DOHH2 (cell line): ENCODE data around the gene IGF2.

Experiments
- H3F3A ChIP-seq: fragments of 200-600 bp; sonication (generic), shearing (Covaris generic); 2 replicates; pipeline ENCODE4 v1.6.0; 2016; ENCODE audit warnings: antibody characterized with exemption, mild to moderate bottlenecking; ENCODE audit not compliant: control insufficient read depth, insufficient read depth
- H3K27ac ChIP-seq: fragments of 200-600 bp; sonication (generic); 2 replicates; pipeline ENCODE4 v1.5.1; 2014; ENCODE audit warnings: low read depth, mild to moderate bottlenecking, low read length, moderate library complexity
- H3K27me3 ChIP-seq: fragments of 200-600 bp; sonication (generic); 2 replicates; pipeline ENCODE4 v1.6.1; 2014; ENCODE audit warnings: mild to moderate bottlenecking, low read length, mixed read lengths; ENCODE audit not compliant: control insufficient read depth
- H3K36me3 ChIP-seq: fragments of 200-600 bp; sonication (generic); 2 replicates; pipeline ENCODE4 v1.6.1; 2014; ENCODE audit warnings: mild to moderate bottlenecking, low read length, moderate library complexity, mixed read lengths; ENCODE audit not compliant: control insufficient read depth
- H3K4me1 ChIP-seq: fragments of 200-600 bp; sonication (generic); 2 replicates; pipeline ENCODE4 v1.6.1; 2014; ENCODE audit warnings: mild to moderate bottlenecking, low read length, mixed read lengths; ENCODE audit not compliant: control insufficient read depth
- H3K4me2 ChIP-seq: fragments of 200-600 bp; sonication (generic); 2 replicates; pipeline ENCODE4 v1.6.0; 2014; ENCODE audit warnings: mild to moderate bottlenecking, low read length, moderate library complexity
- H3K4me3 ChIP-seq: fragments of 200-600 bp; sonication (generic); 2 replicates; pipeline ENCODE4 v1.5.1; 2014; ENCODE audit warnings: mild to moderate bottlenecking, low read length, mixed read lengths
- H3K79me2 ChIP-seq: fragments of 200-600 bp; sonication (generic); 2 replicates; pipeline ENCODE4 v1.6.1; 2014; ENCODE audit warnings: mild to moderate bottlenecking, low read length, mixed read lengths; ENCODE audit not compliant: control insufficient read depth
- H3K9me2 ChIP-seq: fragments of 200-600 bp; sonication (generic); replicated peaks from 2 replicates; pipeline ENCODE4 v1.6.1; 2014; ENCODE audit warnings: mild to moderate bottlenecking, low read length, mixed read lengths; ENCODE audit not compliant: control insufficient read depth
- H3K9me3 ChIP-seq: fragments of 200-600 bp; sonication (generic); 2 replicates; pipeline ENCODE4 v1.6.1; 2014; ENCODE audit warnings: antibody characterized with exemption, low read length, mixed read lengths; ENCODE audit not compliant: control insufficient read depth, insufficient read depth
- H4K20me1 ChIP-seq: fragments of 200-600 bp; sonication (generic); 2 replicates; pipeline ENCODE4 v1.6.0; 2014; ENCODE audit warnings: low read depth, mild to moderate bottlenecking, antibody characterized with exemption, low read length, moderate library complexity; ENCODE audit not compliant: control insufficient read depth, insufficient read depth
- CTCF ChIP-seq: fragments of 200-600 bp; sonication (generic); IDR thresholded peaks from one replicate; pipeline ENCODE4 v1.5.1; 2014; ENCODE audit warnings: antibody characterized with exemption, mild to moderate bottlenecking, low read depth, low read length; ENCODE audit not compliant: poor library complexity, severe bottlenecking
- EZH2phosphoT487 ChIP-seq: fragments of 200-600 bp; sonication (generic); IDR thresholded peaks from 2 replicates; pipeline ENCODE4 v1.6.1; 2017; ENCODE audit warnings: borderline replicate concordance, mild to moderate bottlenecking, antibody characterized with exemption, low read length, moderate library complexity, mixed read lengths

The IGF2 gene

GRCh38 chr11:2144544-2145248, 5.5 kb upstream of the IGF2 start:
- Histone ChIP-seq H3K9me3 (no peaks in the 10 kb centered on the region), H3K4me3 (no peak overlapping the region), H3K4me1 (no peaks in the 10 kb centered on the region), H3K36me3 (no peaks in the 10 kb centered on the region), H3F3A (no peaks in the 10 kb centered on the region), H3K9me2 (no peaks in the 10 kb centered on the region), H3K27ac (no peak overlapping the region), H3K27me3 (peaks cover 32% of the 10 kb centered on the region), H4K20me1 (no peaks in the 10 kb centered on the region), H3K4me2 (no peak overlapping the region), H3K79me2 (no peaks in the 10 kb centered on the region)
- no peak for TF ChIP-seq EZH2phosphoT487
- no peak for TF ChIP-seq CTCF

- Histone ChIP-seq H3K79me2 (no peaks in the 10 kb centered on the region), H3K36me3 (no peaks in the 10 kb centered on the region), H3K4me1 (no peaks in the 10 kb centered on the region), H4K20me1 (no peaks in the 10 kb centered on the region), H3K27me3 (peaks cover 32% of the 10 kb centered on the region), H3K9me3 (no peaks in the 10 kb centered on the region), H3F3A (no peaks in the 10 kb centered on the region), H3K4me3 (no peak overlapping the region), H3K4me2 (no peak overlapping the region), H3K27ac (no peak overlapping the region), H3K9me2 (no peaks in the 10 kb centered on the region)
- TF ChIP-seq CTCF: no peak
- TF ChIP-seq EZH2phosphoT487: 0 out of 2 replicates have a peak, but pooled peaks have one; percentile 45
Observed at GRCh38 chr11:2143799-2144543, 4.8 kb upstream of the IGF2 start.

- no peak overlapping the region for H3K27ac ChIP-seq
- H3K9me3 ChIP-seq: no peaks in the 10 kb centered on the region
- H3K4me1 ChIP-seq: no peaks in the 10 kb centered on the region
- no peak overlapping the region for H3K4me3 ChIP-seq
- no peaks in the 10 kb centered on the region for H4K20me1 ChIP-seq
- H3K36me3 ChIP-seq: no peaks in the 10 kb centered on the region
- H3K9me2 ChIP-seq: no peaks in the 10 kb centered on the region
- peaks cover 32% of the 10 kb centered on the region for H3K27me3 ChIP-seq
- no peaks in the 10 kb centered on the region for H3F3A ChIP-seq
- no peak for TF ChIP-seq EZH2phosphoT487
- no peak for TF ChIP-seq CTCF
- H3K4me2 ChIP-seq: no peak overlapping the region
- H3K79me2 ChIP-seq: no peaks in the 10 kb centered on the region
Observed at GRCh38 chr11:2143477-2143798, 4.2 kb upstream of the IGF2 start.
